ENCODE measurements around the gene FBXL15.

GRCh38 chr10:102455893-102456471 lies 35.3 kb downstream of the FBXL15 start:
- TF ChIP-seq CTCF (conservative IDR thresholded peaks at IDR 0.05 in 1 of 2, IDR thresholded peaks at IDR 0.05 in 1 of 2; ENCODE audit: low read depth in 1 of 2, low read length in 2 of 2) = no peak
- TF ChIP-seq EZH2 (IDR thresholded peaks at IDR 0.05; ENCODE audit: low read length, missing control alignments) = no peak
